Stimulated activated CD4-positive, alpha-beta T cell treated with anti-CD3 and anti-CD28 coated beads, Interleukin-4, amount 100 ng/mL, for 48 hours (primary cell): ENCODE data around the gene RASGEF1C.

ENCODE experiments used
- DNase-seq, 2 donors: peaks; one replicate each; pipeline ENCODE4 v3.0.0-alpha.2; 2020; ENCODE audit warnings: low read depth in 2 of 2

Gene RASGEF1C

GRCh38 chr5:180053061-180053602, 155.9 kb downstream of the RASGEF1C start:
- no peak for DNase-seq

GRCh38 chr5:180052211-180052818, 156.7 kb downstream of the RASGEF1C start:
- no peak for DNase-seq
